ENCODE data around the gene SH3BP4.

GRCh38 chr2:234961784-234962183 lies 10.0 kb downstream of the SH3BP4 start:
- TF ChIP-seq POLR2A (IDR thresholded peaks at IDR 0.05; ENCODE audit: low read depth, low read length) (no peak), POLR2AphosphoS5 (IDR thresholded peaks at IDR 0.05; ENCODE audit: low read depth, low read length) (no peak)
